ENCODE data around the gene PLEKHG3.

GRCh38 chr14:64796369-64796768 lies 92.1 kb downstream of the PLEKHG3 start:
- TF ChIP-seq SPI1 (IDR thresholded peaks at IDR 0.05; ENCODE audit: borderline replicate concordance, insufficient read depth, low read depth, low read length) (no peak), RB1 (IDR thresholded peaks at IDR 0.05; ENCODE audit: borderline replicate concordance) (no peak), CTCF (IDR thresholded peaks at IDR 0.05 in 2 of 3, conservative IDR thresholded peaks at IDR 0.05 in 1 of 3; ENCODE audit: control insufficient read depth in 2 of 3, extremely low read depth in 1 of 3, insufficient read depth in 1 of 3, low read depth in 3 of 3, low read length in 3 of 3) (no peak), USF2 (IDR thresholded peaks at IDR 0.05; ENCODE audit: borderline replicate concordance, low read depth, low read length) (no peak), SMC3 (IDR thresholded peaks at IDR 0.05; ENCODE audit: borderline replicate concordance, low read length) (no peak)
